Tibial nerve (tissue), 4 donors: ENCODE measurements around the gene VAMP1.

Experiments used
- EP300 ChIP-seq, 2 donors: sonication (generic); formaldehyde crosslinking; IDR thresholded peaks; one replicate each; pipeline ENCODE4 v1.6.1; 2017; ENCODE audit warnings: antibody characterized with exemption in 2 of 2, mild to moderate bottlenecking in 1 of 2
- POLR2A ChIP-seq, 2 donors: fragments of 450-650 bp; IDR thresholded peaks; one replicate each; pipeline ENCODE4 v1.6.1; 2017; ENCODE audit warnings: antibody characterized with exemption in 2 of 2, mild to moderate bottlenecking in 2 of 2, moderate library complexity in 2 of 2
- TF ChIP-seq, protein P1 (sequence below), 5 experiments: fragments of 200-600 bp in 3 of 5; fragments of 450-650 bp in 2 of 5; sonication (generic) in 3 of 5; IDR thresholded peaks; one replicate each; pipeline ENCODE4 v1.5.1; 2016 to 2019; ENCODE audit warnings: antibody characterized with exemption in 5 of 5, mild to moderate bottlenecking in 3 of 5, moderate library complexity in 2 of 5

DNA sequence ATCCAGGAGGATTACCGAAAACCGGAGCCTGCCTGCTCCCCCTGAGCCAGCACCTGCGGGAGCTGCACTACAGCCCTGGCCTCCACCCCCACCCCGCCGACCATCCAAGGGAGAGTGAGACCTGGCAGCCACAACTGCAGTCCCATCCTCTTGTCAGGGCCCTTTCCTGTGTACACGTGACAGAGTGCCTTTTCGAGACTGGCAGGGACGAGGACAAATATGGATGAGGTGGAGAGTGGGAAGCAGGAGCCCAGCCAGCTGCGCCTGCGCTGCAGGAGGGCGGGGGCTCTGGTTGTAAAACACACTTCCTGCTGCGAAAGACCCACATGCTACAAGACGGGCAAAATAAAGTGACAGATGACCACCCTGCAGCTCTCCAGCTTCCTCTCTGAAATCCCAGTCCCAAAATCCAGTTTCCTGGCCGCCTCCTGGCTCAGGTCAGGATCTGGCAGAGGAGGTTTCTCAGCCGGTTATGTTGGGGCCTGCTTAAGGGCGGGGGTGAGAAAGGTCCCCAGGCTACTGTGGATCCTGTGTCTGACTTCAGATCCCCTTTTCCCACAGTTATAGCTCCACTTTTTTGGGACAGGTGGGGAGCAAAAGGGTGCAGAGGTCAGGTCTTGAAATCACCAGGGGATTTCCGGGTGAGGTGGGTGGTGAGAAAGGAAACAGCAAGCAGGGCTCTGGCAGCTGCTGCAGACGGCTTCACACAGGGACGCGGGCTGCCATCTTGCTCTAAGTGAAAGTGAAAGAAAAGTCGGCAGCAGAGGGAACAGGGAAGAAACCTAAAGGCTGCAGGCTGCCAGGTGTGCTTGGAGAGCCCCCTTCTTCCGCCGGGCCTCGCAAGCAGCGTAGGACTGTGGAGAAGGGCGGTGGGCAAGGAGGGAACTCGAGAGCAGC, 18.9 kb downstream of the VAMP1 start, which contains the start of gene TAPBPL:
- TF ChIP-seq, protein P1, sequence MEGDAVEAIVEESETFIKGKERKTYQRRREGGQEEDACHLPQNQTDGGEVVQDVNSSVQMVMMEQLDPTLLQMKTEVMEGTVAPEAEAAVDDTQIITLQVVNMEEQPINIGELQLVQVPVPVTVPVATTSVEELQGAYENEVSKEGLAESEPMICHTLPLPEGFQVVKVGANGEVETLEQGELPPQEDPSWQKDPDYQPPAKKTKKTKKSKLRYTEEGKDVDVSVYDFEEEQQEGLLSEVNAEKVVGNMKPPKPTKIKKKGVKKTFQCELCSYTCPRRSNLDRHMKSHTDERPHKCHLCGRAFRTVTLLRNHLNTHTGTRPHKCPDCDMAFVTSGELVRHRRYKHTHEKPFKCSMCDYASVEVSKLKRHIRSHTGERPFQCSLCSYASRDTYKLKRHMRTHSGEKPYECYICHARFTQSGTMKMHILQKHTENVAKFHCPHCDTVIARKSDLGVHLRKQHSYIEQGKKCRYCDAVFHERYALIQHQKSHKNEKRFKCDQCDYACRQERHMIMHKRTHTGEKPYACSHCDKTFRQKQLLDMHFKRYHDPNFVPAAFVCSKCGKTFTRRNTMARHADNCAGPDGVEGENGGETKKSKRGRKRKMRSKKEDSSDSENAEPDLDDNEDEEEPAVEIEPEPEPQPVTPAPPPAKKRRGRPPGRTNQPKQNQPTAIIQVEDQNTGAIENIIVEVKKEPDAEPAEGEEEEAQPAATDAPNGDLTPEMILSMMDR (IDR thresholded peaks at IDR 0.05), result peak in 1 of 5 experiments; percentile 15
- TF ChIP-seq POLR2A (IDR thresholded peaks at IDR 0.05) (peak; percentile 56 to 80), EP300 (IDR thresholded peaks at IDR 0.05) (peak in 1 of 2 donors; percentile 93)
